Lower lobe of right lung (tissue), 2 donors: ENCODE results near the gene NOTCH3. TPM values are rescaled to one million over a fixed set of nuclear protein-coding genes. Genes with fewer than 3 reads are reported as not detected.
A peak's percentile ranks its signal among the peaks of the same experiment; 100 is the strongest.

Experiments
- ATAC-seq, 2 donors: fragments of 200-7000 bp; cut with Tn5 transposase; one replicate each; pipeline ENCODE4 v1.9.1; 2020 to 2022; ENCODE audit warnings: mild to moderate bottlenecking in 2 of 2, moderate library complexity in 2 of 2
- DNase-seq: peaks from one replicate; pipeline ENCODE4 v3.0.0-alpha.2; 2020
- H3K27ac ChIP-seq: fragments of 200-600 bp; one replicate; pipeline ENCODE4 v1.8.0; 2022
- H3K27me3 ChIP-seq: fragments of 200-600 bp; one replicate; pipeline ENCODE4 v1.8.0; 2022; ENCODE audit warnings: low read depth
- H3K36me3 ChIP-seq: fragments of 200-600 bp; one replicate; pipeline ENCODE4 v1.8.0; 2022; ENCODE audit warnings: mild to moderate bottlenecking
- H3K4me1 ChIP-seq: fragments of 200-600 bp; one replicate; pipeline ENCODE4 v1.8.0; 2022
- H3K4me3 ChIP-seq: fragments of 200-600 bp; one replicate; pipeline ENCODE4 v1.8.0; 2022; ENCODE audit warnings: mild to moderate bottlenecking
- H3K9me3 ChIP-seq: fragments of 200-600 bp; one replicate; pipeline ENCODE4 v1.8.0; 2022
- intact Hi-C: fragments of 100-400 bp; cut with DNase I; formaldehyde crosslinking; loops from one replicate; pipeline ENCODE4 v1.11.0; 2022
- long read RNA-seq: library from polyadenylated mRNA; unstranded; transcript quantifications from one replicate; pipeline ENCODE4 v2.0.0, GENCODE V29; 2021
- total RNA-seq: library from RNA; stranded (reverse); fragmentation: NEBNext Ultra II Directional; extraction: Animal tissue kit (Norgen Biotek cat#: 25700); gene quantifications from one replicate; pipeline ENCODE4 v1.2.1, GENCODE V29; 2021
- TF ChIP-seq, protein P1 (sequence below): fragments of 200-600 bp; IDR thresholded peaks from one replicate; pipeline ENCODE4 v1.8.0; 2022; ENCODE audit warnings: antibody characterized with exemption, mild to moderate bottlenecking
- donor health status: DM: no; HTN: yes; CAD: no; lungs with severe emphysema.

NOTCH3 gene
- 52.7 TPM for total RNA-seq
- long read RNA-seq, partial matches to known transcripts, result 52 of 84 reads
- long read RNA-seq, other reads (novel, unspliced or antisense), result 32 of 84 reads

GRCh38 chr19:15200553-15201364, at the start of gene NOTCH3:
NOTCH3 (minus strand) TSS chr19:15200995; CDS start chr19:15200905, 90 bp downstream.
- Histone ChIP-seq H3K27me3 (peaks cover 11% of the 10 kb centered on the region), H3K36me3 (no peaks in the 10 kb centered on the region), H3K4me3 (peak within 1 kb of the TSS; percentile 59), H3K4me1 (peaks cover 6% of the 10 kb centered on the region), H3K27ac (peak within 1 kb of the TSS; percentile 58), H3K9me3 (no peaks in the 10 kb centered on the region)
- DNase-seq, result no peak
- no peak for ATAC-seq
- intact Hi-C loops, result no loop called here
- TF ChIP-seq, protein P1, sequence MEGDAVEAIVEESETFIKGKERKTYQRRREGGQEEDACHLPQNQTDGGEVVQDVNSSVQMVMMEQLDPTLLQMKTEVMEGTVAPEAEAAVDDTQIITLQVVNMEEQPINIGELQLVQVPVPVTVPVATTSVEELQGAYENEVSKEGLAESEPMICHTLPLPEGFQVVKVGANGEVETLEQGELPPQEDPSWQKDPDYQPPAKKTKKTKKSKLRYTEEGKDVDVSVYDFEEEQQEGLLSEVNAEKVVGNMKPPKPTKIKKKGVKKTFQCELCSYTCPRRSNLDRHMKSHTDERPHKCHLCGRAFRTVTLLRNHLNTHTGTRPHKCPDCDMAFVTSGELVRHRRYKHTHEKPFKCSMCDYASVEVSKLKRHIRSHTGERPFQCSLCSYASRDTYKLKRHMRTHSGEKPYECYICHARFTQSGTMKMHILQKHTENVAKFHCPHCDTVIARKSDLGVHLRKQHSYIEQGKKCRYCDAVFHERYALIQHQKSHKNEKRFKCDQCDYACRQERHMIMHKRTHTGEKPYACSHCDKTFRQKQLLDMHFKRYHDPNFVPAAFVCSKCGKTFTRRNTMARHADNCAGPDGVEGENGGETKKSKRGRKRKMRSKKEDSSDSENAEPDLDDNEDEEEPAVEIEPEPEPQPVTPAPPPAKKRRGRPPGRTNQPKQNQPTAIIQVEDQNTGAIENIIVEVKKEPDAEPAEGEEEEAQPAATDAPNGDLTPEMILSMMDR, result no peak

DNA sequence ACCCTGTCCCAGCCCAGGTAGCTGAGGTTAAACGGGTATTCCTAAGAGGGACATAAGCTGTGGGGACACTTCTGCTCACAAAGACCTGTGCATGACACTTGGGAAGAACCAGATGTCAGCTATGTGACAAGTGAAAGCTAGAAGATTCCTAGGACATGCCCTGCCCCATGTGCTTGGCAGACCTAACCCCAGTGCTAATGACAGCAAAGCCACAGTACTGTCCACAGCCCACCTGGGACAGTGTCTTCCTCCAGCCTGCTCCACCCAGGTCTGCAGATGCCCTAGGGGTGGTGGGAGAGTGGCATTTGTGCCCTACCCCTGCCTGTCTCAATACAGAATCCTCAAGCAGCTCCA, 49.8 kb upstream of the NOTCH3 start:
- intact Hi-C loops, result no loop called here
- no peak for DNase-seq
- Histone ChIP-seq H3K36me3 (peaks cover 89% of the 10 kb centered on the region), H3K27ac (peak overlapping the region; percentile 83), H3K4me3 (no peak overlapping the region), H3K4me1 (peaks cover 74% of the 10 kb centered on the region), H3K9me3 (no peaks in the 10 kb centered on the region), H3K27me3 (no peaks in the 10 kb centered on the region)
- TF ChIP-seq, protein P1, result no peak
- ATAC-seq, result no peak

GRCh38 chr19:15249972-15250639, 49.3 kb upstream of the NOTCH3 start:
- no peaks in the 10 kb centered on the region for H3K27me3 ChIP-seq
- H3K27ac ChIP-seq, result peak overlapping the region; percentile 83
- no peak overlapping the region for H3K4me3 ChIP-seq
- no peak for DNase-seq
- intact Hi-C loops, result no loop called here
- H3K9me3 ChIP-seq, result no peaks in the 10 kb centered on the region
- peak in 1 of 2 donors; percentile 50 for ATAC-seq
- H3K4me1 ChIP-seq, result peaks cover 74% of the 10 kb centered on the region
- H3K36me3 ChIP-seq, result peaks cover 89% of the 10 kb centered on the region
- TF ChIP-seq, protein P1, result no peak

DNA sequence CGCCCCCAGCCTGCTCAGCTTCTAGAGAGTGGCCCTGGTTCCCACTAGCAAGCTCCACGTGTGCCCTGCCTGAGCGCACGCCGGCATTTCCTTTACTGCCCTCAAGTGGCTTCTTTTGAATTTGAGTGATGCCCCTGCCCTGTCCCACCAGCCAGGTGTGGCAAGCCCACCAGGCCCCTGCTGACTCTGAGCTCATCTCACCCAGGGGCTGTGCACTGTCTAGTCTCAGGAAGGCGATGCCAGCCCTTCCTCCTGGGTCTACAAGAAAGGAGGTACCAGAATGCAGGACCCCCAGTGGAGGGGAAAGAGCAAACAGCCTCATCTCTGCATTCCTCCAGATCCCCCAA, 48.7 kb upstream of the NOTCH3 start:
- ATAC-seq, result no peak
- intact Hi-C loops, result no loop called here
- H3K36me3 ChIP-seq, result peaks cover 89% of the 10 kb centered on the region

More for the DNA sequence above, 48.7 kb upstream of the NOTCH3 start:
- peaks cover 74% of the 10 kb centered on the region for H3K4me1 ChIP-seq
- TF ChIP-seq, protein P1, result no peak
- no peak for DNase-seq
- H3K4me3 ChIP-seq, result no peak overlapping the region
- peak overlapping the region; percentile 83 for H3K27ac ChIP-seq
- H3K27me3 ChIP-seq, result no peaks in the 10 kb centered on the region
- H3K9me3 ChIP-seq, result no peaks in the 10 kb centered on the region
